Transverse colon (tissue), 4 donors: ENCODE data around the gene TMTC2. TPM values are rescaled to one million over a fixed set of nuclear protein-coding genes. Genes with fewer than 3 reads are reported as not detected.

ENCODE experiments used
- DNase-seq: peaks from one replicate; pipeline ENCODE4 v3.0.0-alpha.2; 2019
- H3K27ac ChIP-seq, 4 donors: fragments of 200-600 bp; sonication (generic); 2 replicates each; pipeline ENCODE4 v1.5.1; 2016 to 2018; ENCODE audit warnings: inconsistent platforms in 4 of 4
- H3K27me3 ChIP-seq: fragments of 200-600 bp; sonication (generic); 2 replicates; pipeline ENCODE4 v1.5.1; 2017; ENCODE audit warnings: inconsistent platforms
- H3K36me3 ChIP-seq, 4 donors: fragments of 200-600 bp; sonication (generic); 2 replicates each; pipeline ENCODE4 v1.5.1; 2017 to 2019; ENCODE audit warnings: inconsistent platforms in 4 of 4
- H3K4me1 ChIP-seq, 4 donors: fragments of 200-600 bp; sonication (generic); 2 replicates each; pipeline ENCODE4 v1.5.1; 2017 to 2020; ENCODE audit warnings: inconsistent platforms in 4 of 4
- H3K4me3 ChIP-seq, 4 donors: fragments of 200-600 bp; sonication (generic); 1 replicate in 1 of 4; 2 replicates in 3 of 4; pipeline versions ENCODE4 v1.5.1 to v1.6.1; 2017 to 2019; ENCODE audit warnings: inconsistent platforms in 4 of 4
- H3K9me3 ChIP-seq, 2 donors: fragments of 200-600 bp; sonication (generic); 2 replicates each; pipeline ENCODE4 v1.5.1; 2017 to 2019; ENCODE audit warnings: inconsistent platforms in 2 of 2
- EP300 ChIP-seq: sonication (generic); formaldehyde crosslinking; IDR thresholded peaks from one replicate; pipeline ENCODE4 v1.6.1; 2017; ENCODE audit warnings: antibody characterized with exemption, low read depth
- POLR2A ChIP-seq: fragments of 450-650 bp; IDR thresholded peaks from one replicate; pipeline ENCODE4 v1.6.1; 2016; ENCODE audit warnings: antibody characterized with exemption, mild to moderate bottlenecking, moderate library complexity
- POLR2AphosphoS5 ChIP-seq, 3 donors: sonication (generic); formaldehyde crosslinking; IDR thresholded peaks; one replicate each; pipeline ENCODE4 v1.6.1; 2016; ENCODE audit warnings: antibody characterized with exemption in 3 of 3
- WGBS, 2 donors: methylation state at CpG; one replicate each; pipeline ENCODE4 v1.1.5; 2018; ENCODE audit warnings: low coverage in 1 of 2; 5-methylcytosine and 5-hydroxymethylcytosine counted together
- in situ Hi-C, 4 donors: fragments of 200-750 bp; cut with MboI; loops; one replicate each; pipeline versions ENCODE4 v1.15.0 to v1.15.1; 2017; ENCODE audit warnings: low sequenced_read_pairs in 3 of 4, low pct_ligation_motif_present in 1 of 4, low pct_unique_long_range_greater_than_20kb in 1 of 4
- intact Hi-C: fragments of 100-400 bp; cut with DNase I; formaldehyde crosslinking; loops from one replicate; pipeline ENCODE4 v1.15.1; 2023; ENCODE audit warnings: low total_unique reads
- total RNA-seq, 4 donors: library from RNA; depleted of rRNA; stranded (reverse); fragments of >200 nt; gene quantifications; one replicate each; pipeline ENCODE4 v1.1.0, GENCODE V29; 2016
- TF ChIP-seq, protein P1 (sequence below), 5 experiments: fragments of 200-600 bp in 3 of 5; fragments of 450-650 bp in 2 of 5; sonication (generic) in 3 of 5; IDR thresholded peaks; 1 replicate in 2 of 5; 2 replicates in 3 of 5; pipeline ENCODE4 v1.5.1; 2016 to 2017; ENCODE audit warnings: antibody characterized with exemption in 5 of 5, inconsistent platforms in 3 of 5, mild to moderate bottlenecking in 2 of 5, moderate library complexity in 1 of 5

The TMTC2 gene
- total RNA-seq, 4 donors from 2014 or later: 11.3 to 19.8 (median 17.1) TPM

DNA sequence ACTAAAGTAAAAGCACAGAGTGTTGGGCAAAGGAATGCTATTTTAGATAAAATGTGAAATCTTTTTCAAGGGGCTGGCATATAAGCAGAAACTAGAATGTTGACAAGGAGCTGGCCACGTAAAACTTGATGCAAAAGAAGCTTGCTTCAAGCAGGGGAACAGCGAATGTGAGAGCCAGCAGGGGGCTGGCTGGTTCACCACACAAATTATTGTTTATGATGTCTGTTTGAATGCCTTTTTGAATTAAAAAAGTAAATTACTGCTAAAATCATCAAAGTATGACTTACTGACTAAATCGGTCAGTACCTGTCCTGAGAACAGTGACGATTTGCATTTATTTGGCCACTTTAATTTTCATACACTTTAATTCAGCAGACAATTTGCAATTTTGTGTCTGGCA is 38.9 kb upstream of the TMTC2 start:
- WGBS, 2 donors: 89% methylated on average over 4 of the region's 4 CpGs
- Histone ChIP-seq H3K4me3 (no peak overlapping the region), H3K27ac (no peak overlapping the region), H3K9me3 (no peaks in the 10 kb centered on the region), H3K27me3 (no peaks in the 10 kb centered on the region), H3K36me3 (no peaks in the 10 kb centered on the region), H3K4me1 (peaks cover 0 to 5% (median 2%) of the 10 kb centered on the region in 4 donors)
- intact Hi-C loops: no loop called here
- in situ Hi-C loops: no loop called here
- TF ChIP-seq, protein P1, sequence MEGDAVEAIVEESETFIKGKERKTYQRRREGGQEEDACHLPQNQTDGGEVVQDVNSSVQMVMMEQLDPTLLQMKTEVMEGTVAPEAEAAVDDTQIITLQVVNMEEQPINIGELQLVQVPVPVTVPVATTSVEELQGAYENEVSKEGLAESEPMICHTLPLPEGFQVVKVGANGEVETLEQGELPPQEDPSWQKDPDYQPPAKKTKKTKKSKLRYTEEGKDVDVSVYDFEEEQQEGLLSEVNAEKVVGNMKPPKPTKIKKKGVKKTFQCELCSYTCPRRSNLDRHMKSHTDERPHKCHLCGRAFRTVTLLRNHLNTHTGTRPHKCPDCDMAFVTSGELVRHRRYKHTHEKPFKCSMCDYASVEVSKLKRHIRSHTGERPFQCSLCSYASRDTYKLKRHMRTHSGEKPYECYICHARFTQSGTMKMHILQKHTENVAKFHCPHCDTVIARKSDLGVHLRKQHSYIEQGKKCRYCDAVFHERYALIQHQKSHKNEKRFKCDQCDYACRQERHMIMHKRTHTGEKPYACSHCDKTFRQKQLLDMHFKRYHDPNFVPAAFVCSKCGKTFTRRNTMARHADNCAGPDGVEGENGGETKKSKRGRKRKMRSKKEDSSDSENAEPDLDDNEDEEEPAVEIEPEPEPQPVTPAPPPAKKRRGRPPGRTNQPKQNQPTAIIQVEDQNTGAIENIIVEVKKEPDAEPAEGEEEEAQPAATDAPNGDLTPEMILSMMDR (IDR thresholded peaks at IDR 0.05): no peak
- TF ChIP-seq EP300: no peak
- TF ChIP-seq POLR2A: no peak
- no peak for DNase-seq

DNA sequence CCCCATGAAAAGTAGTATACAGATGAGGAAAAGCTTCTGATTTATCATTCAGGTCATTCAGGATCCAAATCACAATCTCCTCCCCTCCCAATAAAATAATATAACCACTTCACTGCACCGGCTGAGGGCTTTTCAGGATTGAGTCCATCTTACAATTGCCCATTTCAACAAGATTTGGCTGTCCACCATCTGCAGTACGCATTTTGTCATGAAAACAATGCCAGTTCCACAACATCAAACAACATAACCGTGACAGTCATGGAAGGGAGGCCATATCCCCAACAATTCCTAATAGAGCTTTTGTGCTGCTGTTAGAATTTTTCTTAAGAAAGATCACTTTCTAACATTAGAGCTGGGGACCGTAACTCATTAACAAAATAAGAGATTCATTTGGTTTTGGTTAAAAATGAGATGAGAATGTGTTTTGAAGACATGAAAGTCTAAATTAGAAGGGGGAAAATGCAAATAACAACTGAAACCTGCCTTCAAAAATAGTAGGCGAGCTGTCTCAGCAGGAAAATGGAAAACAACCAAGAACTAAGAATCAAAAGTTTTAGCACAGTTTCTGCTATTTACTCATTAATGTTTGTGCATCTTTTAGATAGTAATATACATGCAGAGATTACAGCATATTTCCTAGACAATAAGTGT is 38.3 kb upstream of the TMTC2 start:
- TF ChIP-seq POLR2A (no peak), EP300 (no peak), POLR2AphosphoS5 (IDR thresholded peaks at IDR 0.05) (no peak)
- TF ChIP-seq, protein P1 (IDR thresholded peaks at IDR 0.05): no peak
- Histone ChIP-seq H3K27me3 (no peaks in the 10 kb centered on the region), H3K4me3 (no peak overlapping the region), H3K27ac (no peak overlapping the region), H3K4me1 (peaks cover 0 to 5% (median 2%) of the 10 kb centered on the region in 4 donors), H3K36me3 (no peaks in the 10 kb centered on the region), H3K9me3 (no peaks in the 10 kb centered on the region)
- DNase-seq: no peak
- in situ Hi-C loops: no loop called here
- intact Hi-C loops: no loop called here
- 82 to 89% methylated on average over 5 of the region's 5 CpGs for WGBS, 2 donors

DNA sequence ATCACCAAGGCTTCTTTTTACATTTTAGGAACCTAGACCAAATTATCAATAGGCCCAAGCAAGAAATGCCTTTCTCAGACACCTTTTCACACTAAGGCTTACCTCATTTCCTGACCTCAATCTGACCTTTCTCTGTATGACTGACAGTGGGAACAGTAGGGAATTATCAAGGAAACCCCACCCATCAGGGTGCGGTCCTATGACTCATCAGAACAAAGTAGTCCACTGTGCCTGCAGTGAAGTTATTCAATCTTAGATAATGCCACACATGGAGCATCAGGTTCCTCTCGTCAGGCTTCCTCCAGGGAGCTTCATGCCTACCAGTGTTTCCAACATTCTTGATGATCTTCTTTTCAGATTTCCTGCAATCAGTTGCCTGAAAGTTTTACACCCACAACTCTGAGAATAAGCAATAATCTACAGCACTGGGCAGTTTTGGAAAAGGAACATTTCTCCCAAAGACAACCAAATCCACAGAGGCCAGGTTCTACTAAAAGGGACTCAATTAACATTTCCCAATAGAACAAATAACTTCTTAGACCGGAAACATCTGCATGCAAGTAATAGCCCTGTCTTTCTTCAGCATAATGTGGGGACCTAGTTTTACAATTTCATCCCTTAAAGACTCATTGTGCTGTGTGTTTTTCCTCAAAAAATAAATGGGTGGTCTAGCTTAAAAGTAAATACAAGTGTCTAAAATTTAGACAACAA is 35.9 kb upstream of the TMTC2 start:
- H3K4me3 ChIP-seq: no peak overlapping the region
- H3K27ac ChIP-seq: peak overlapping the region; percentile 8 to 52 (median 50)
- no peaks in the 10 kb centered on the region for H3K36me3 ChIP-seq
- H3K27me3 ChIP-seq: no peaks in the 10 kb centered on the region
- peak; percentile 85 for DNase-seq
- intact Hi-C loops (no loop called here), in situ Hi-C loops (no loop called here)
- H3K9me3 ChIP-seq: no peaks in the 10 kb centered on the region
- WGBS, 2 donors: 35 to 73% methylated on average over 1 to 3 of the region's 3 CpGs
- peaks cover 0 to 5% (median 2%) of the 10 kb centered on the region in 4 donors for H3K4me1 ChIP-seq
- TF ChIP-seq, protein P1 (IDR thresholded peaks at IDR 0.05): no peak
- TF ChIP-seq POLR2AphosphoS5 (IDR thresholded peaks at IDR 0.05): peak; percentile 49 to 71 (median 68)

DNA sequence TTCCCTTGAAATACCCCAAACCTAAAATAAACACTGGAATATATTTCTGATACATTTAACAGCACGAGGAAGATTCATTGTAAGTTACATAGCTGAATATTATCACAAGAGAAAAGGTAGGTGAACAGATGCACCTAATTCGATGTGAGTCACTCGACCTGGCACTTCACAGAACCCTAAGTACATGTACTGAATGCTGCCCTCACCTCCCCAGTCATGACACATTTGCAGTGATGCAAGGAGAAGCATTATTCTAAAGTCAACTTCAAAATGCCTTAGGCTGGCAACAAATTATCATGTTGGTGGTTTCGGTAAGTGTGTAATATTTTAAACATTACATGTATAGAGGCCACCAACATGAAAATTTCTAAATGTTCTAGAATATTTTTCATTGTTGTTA is 35.2 kb upstream of the TMTC2 start:
- no peak for DNase-seq

More for the DNA sequence above, 35.2 kb upstream of the TMTC2 start:
- Histone ChIP-seq H3K27ac (no peak overlapping the region), H3K36me3 (no peaks in the 10 kb centered on the region), H3K4me1 (peaks cover 0 to 5% (median 2%) of the 10 kb centered on the region in 4 donors), H3K9me3 (no peaks in the 10 kb centered on the region), H3K27me3 (no peaks in the 10 kb centered on the region), H3K4me3 (no peak overlapping the region)
- intact Hi-C loops: no loop called here
- no peak for TF ChIP-seq POLR2A
- TF ChIP-seq EP300: no peak
- TF ChIP-seq POLR2AphosphoS5 (IDR thresholded peaks at IDR 0.05): no peak
- TF ChIP-seq, protein P1 (IDR thresholded peaks at IDR 0.05): no peak
- 67 to 77% methylated on average over 4 of the region's 4 CpGs for WGBS, 2 donors
- in situ Hi-C loops: no loop called here
